Measurements from ENCODE around the gene IRAK1BP1.

DNA sequence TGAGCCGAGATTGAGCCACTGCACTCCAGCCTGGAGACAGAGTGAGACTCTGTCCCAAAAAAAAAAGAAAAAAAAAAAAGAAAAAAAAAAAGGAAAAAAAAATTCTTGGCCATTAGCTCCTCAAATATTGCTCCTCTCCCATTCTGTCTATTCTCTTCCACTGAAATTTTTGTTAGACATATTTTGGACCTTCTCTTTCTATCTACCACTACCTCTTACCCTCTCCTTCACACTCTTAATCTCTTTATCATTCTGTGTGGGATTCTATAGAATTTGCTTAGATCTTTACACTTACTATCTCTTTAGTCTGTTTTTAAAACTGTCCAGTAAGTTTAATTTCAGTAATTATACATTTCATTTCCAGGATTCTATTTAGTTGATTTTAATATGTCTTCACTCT is 85.0 kb downstream of the IRAK1BP1 start:
- TF ChIP-seq, protein P1, sequence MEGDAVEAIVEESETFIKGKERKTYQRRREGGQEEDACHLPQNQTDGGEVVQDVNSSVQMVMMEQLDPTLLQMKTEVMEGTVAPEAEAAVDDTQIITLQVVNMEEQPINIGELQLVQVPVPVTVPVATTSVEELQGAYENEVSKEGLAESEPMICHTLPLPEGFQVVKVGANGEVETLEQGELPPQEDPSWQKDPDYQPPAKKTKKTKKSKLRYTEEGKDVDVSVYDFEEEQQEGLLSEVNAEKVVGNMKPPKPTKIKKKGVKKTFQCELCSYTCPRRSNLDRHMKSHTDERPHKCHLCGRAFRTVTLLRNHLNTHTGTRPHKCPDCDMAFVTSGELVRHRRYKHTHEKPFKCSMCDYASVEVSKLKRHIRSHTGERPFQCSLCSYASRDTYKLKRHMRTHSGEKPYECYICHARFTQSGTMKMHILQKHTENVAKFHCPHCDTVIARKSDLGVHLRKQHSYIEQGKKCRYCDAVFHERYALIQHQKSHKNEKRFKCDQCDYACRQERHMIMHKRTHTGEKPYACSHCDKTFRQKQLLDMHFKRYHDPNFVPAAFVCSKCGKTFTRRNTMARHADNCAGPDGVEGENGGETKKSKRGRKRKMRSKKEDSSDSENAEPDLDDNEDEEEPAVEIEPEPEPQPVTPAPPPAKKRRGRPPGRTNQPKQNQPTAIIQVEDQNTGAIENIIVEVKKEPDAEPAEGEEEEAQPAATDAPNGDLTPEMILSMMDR (IDR thresholded peaks at IDR 0.05; ENCODE audit: insufficient read depth, low read depth, low read length), result no peak
- no peak for TF ChIP-seq EZH2 (IDR thresholded peaks at IDR 0.05; ENCODE audit: insufficient read depth, low read length)

Measured in astrocyte (in vitro differentiated cells and primary cell).